D721Med (cell line): ENCODE results near the gene LRRC19.

ENCODE experiments used
- DNase-seq: peaks from one replicate; pipeline ENCODE4 v3.0.0; 2011; ENCODE audit warnings: low spot score; ENCODE audit not compliant: insufficient read length
- FAIRE-seq: peaks from 2 replicates; lab custom pipeline; 2011; peaks lifted over from hg19 to GRCh38; lab: Jason Lieb, UNC
- TF ChIP-seq, protein P1 (sequence below): IDR thresholded peaks from 2 replicates; pipeline ENCODE4 v1.5.1; 2012; ENCODE audit warnings: mild to moderate bottlenecking, control low read depth; ENCODE audit not compliant: insufficient read depth; ENCODE audit errors: missing control alignments

Gene LRRC19

DNA sequence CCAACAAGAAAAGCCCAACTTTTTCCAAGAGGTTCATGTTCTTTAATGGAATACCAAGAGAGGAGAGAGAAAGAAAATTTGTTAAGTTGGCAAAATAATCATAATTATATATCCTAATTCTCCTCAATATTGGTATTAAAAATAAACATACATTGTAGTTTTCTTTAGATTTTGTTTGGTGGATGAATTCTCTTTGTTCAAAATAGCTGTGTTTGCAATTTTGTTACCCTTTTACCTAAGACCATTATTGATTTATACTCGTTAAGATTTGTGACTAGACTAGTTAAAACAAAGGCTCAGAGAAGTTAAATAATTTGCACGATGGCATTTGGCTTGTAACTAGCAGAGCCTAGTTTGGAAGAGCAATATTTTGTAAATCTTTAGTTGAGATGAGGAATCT is 9.7 kb downstream of the LRRC19 start:
- FAIRE-seq = no peak
- TF ChIP-seq, protein P1, sequence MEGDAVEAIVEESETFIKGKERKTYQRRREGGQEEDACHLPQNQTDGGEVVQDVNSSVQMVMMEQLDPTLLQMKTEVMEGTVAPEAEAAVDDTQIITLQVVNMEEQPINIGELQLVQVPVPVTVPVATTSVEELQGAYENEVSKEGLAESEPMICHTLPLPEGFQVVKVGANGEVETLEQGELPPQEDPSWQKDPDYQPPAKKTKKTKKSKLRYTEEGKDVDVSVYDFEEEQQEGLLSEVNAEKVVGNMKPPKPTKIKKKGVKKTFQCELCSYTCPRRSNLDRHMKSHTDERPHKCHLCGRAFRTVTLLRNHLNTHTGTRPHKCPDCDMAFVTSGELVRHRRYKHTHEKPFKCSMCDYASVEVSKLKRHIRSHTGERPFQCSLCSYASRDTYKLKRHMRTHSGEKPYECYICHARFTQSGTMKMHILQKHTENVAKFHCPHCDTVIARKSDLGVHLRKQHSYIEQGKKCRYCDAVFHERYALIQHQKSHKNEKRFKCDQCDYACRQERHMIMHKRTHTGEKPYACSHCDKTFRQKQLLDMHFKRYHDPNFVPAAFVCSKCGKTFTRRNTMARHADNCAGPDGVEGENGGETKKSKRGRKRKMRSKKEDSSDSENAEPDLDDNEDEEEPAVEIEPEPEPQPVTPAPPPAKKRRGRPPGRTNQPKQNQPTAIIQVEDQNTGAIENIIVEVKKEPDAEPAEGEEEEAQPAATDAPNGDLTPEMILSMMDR = no peak
- no peak for DNase-seq

- TF ChIP-seq, protein P1 = no peak
- no peak for FAIRE-seq
- DNase-seq = no peak
Measured at GRCh38 chr9:26983340-26983739, 22.1 kb downstream of the LRRC19 start.

DNA sequence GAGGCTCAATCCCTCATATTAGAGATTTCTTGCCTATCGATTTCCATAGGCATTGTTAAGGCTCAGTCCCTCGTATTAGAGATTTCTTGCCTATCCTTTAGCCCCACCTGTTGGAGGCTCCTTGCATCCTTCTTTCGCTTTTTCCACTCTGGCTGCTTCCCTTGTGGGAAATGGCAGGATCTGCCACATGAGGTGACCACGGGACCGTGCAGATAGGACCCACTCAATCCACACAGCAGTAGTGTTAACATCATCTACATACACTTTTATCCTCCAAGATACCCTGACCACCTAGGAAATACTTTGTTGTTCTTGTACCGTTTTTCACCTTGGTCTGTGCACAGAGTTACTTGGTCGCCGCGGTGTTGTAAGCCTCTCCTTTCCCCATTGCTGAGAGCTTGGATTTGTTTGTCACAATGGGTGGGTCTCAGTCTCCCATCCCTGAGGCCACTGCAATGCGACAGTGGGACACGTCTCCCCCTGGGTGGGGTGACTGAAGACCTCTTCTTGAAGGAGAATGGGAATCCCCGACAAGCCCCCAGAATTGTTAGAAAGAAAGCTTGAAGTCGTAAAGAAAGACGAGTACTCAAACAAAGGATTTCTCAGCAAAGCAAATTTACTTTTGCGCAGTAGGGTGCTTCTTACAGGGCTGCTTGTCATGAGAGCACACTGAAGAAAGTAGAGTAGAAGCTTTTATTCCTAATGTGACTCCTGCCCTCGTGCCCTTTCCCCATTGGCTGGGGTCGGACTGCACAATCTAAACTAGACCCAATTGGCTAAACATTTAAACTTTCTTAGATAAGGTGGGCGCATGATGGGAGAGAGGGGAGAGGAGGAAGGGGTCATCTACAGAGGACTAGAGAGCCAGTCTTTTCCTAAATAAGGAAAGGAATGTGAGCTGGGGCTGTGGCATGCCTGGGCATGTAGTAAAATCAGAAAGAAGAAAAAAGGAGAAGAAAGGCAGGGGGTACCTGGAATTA is 29.5 kb downstream of the LRRC19 start:
- no peak for FAIRE-seq
- TF ChIP-seq, protein P1 = peak; percentile 61
- no peak for DNase-seq

- DNase-seq (no peak), FAIRE-seq (no peak)
- TF ChIP-seq, protein P1 = no peak
Measured at GRCh38 chr9:26974927-26975326, 30.5 kb downstream of the LRRC19 start.

- FAIRE-seq (no peak), DNase-seq (no peak)
- TF ChIP-seq, protein P1 = no peak
Measured at GRCh38 chr9:26973989-26974388, 31.5 kb downstream of the LRRC19 start.

DNA sequence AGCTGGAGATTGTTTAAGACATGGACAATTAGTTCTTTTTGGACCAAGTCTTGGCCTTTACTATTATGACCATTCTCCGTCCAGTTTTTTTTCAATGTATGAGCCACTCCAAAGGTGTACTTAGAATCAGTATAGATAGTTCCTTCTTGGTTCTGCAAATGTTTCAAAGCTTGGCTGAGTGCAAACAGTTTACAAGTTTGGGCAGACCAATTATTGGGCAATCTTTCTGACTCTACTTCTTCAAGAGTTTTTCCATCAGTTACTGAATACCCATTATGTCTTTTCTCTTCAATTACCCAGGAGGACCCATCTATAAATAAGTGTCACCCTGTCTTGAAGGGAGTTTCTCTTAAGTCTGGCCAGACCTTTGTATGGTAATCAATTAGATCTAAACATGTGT is 33.8 kb downstream of the LRRC19 start:
- FAIRE-seq = no peak
- DNase-seq = no peak
- TF ChIP-seq, protein P1 = no peak

DNA sequence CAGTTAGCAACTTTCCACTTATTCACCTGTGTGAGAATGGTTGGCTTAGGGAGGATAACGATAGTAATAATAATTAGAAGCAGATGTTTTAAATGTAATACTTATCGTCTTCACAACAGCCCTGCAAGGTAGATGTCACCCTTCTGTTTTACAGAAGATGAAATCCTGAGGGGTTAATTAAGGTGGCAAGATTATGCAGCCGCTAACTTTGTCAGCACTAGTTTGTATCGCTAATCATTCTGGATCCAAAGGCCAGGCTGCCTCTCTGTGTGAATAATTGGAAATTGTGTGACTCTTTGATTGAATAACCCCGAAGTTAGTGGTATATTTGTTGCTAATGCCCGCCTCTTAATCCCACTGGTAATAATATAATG is 48.6 kb downstream of the LRRC19 start:
- DNase-seq (no peak), FAIRE-seq (peak; percentile 44)
- TF ChIP-seq, protein P1 = no peak
